Ecto neural progenitor cell (in vitro differentiated cells): Measurements from ENCODE around the gene CLPTM1.
"Not testable (repeated sequence)": the region's sequence is repeated elsewhere in the genome, so short reads cannot be mapped to it uniquely, and the experiment has no call there.

Experiments
- DNase-seq: peaks from one replicate; pipeline ENCODE4 v3.0.0-alpha.2; 2018; ENCODE audit warnings: low spot score

The CLPTM1 gene

DNA sequence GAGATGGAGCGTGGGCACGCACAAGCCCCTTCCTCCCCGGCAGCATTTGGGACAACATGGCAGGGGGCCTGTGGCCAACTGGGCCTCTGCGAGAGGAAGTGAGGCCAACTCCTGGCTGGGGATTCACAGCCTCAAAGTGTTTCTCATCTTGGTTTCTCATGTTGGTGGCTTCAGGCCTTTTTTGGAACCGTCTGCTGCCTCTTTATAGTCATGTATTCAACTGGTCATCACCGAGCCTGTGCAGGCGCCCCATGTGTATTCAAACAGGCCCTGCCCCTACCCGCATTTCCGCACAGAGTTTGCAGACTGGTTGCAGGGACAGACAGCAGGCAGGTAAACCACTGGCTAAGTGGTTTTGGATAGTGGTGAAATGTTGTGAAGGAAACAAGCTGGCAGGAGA, 28.8 kb downstream of the CLPTM1 start:
- no peak for DNase-seq

DNA sequence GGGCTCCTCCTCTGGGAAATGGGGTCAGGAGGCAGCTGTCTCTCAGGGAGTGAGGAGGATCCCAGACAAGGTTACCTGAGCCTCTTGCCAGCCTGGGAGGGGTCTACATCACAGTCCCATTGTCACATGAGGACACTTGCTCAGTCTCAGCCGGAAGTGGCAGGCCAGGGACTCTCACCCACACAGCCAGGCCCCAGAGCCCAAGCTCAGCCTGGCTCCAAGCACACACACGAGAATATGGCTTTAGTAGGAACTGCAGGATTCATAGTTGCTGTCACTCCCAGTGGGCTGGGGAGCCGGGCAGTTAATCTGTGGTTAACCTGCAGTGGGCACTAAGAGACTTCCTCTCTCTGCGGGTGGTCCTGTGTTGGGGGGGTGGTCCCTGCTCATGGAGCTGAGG, 30.3 kb downstream of the CLPTM1 start:
- no peak for DNase-seq

DNA sequence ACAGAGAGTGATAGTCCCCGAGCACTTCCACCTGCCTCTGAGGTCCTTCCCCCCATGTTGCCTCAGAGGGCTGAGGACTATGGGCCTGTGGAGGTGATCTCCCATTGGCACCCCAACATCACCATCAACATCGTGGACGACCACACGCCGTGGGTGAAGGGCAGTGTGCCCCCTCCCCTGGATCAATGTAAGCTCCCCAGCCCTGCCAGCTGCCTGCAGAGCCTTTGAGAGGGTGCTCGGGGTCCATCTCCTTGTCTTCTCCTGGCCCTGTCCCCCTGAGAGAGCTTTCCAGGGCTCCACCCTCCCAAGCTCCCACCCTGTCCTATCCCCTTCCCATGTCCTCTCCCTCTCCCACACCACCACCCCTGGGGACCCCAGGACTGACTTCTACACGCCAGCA, 31.2 kb downstream of the CLPTM1 start:
- DNase-seq = no peak

DNA sequence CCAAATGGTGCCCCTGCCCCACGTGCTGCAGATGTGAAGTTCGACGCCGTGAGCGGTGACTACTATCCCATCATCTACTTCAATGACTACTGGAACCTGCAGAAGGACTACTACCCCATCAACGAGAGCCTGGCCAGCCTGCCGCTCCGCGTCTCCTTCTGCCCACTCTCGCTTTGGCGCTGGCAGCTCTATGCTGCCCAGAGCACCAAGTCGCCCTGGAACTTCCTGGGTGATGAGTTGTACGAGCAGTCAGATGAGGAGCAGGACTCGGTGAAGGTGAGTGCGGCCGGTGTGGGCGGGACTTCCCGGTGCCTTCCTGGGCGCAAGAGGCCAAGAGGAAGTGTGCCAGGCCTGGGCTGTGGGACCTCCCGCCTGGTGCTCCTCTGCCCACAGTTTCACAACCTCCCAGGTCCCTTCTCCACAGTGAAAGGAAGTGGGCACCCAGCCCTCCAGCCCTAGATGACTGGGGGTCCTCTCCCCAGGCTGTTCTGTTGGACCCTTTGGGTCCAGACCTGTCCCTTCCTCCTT, 32.0 kb downstream of the CLPTM1 start:
- DNase-seq = no peak

DNA sequence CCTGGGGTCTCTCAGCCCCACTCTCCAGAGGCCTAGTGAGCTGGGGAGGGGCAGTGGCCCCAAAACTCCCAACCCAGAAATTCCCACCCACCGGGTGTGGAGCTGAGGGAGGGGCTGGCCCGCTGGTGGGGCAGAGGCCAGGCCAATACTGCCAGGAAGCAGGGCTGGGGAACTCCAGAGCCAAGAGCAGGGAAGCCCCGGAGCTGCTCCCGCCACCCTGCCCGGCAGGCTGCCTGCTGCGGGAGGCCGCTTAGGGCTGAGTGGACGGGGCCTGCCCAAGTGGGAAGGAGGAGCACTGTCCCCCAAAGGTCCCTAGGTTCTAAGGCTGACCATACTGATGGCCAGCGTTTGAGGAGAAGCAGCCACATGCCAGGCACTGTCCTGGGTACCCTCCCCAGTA, 33.1 kb downstream of the CLPTM1 start:
- no peak for DNase-seq

DNA sequence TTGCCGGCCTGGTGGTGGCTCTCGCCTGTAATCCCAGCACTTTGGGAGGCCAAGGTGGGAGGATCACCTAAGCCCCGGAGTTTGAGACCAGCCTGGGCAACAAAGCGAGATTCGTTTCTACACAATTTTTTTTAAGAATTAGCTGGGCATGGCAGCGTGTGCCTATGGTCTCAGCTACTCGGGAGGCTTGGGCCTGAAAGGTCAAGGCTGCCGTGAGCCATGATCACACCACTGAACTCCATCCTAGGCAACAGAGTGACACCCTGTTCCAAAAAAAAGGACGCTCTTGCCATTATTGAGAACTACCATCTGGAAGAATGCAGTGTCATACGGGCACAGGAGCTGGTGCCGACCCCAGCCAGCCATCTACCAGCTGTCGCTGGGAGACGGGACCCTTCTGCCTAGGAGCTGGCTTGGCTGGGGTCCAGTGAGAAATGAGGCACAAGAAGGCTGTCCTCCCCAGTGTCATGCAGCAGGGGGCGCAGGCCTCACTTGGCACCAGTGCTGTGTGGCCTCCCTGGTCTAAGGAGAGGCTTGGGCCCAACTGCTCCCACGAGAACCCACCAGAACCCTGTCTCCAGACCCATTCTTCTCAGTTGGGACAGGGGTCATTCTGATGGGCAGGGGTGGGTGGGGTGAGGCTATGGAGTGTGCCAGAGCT, 33.8 kb downstream of the CLPTM1 start:
- peak; percentile 71 for DNase-seq

DNA sequence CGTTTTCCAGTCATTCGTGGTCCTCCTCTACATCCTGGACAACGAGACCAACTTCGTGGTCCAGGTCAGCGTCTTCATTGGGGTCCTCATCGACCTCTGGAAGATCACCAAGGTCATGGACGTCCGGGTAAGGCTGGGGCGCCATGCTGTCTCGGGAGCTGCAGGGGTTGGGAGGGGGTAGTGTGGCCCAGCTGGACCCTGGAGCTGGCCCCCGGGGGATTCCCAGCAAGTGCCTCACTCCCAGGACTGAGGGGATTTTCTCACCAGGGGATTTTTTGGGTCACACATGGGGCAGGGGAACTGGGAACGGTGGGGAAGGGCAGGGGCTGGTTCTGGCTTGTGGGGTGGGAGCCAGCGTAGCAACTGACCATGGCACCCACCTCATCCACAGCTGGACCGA, 35.3 kb downstream of the CLPTM1 start:
- DNase-seq = no peak

DNA sequence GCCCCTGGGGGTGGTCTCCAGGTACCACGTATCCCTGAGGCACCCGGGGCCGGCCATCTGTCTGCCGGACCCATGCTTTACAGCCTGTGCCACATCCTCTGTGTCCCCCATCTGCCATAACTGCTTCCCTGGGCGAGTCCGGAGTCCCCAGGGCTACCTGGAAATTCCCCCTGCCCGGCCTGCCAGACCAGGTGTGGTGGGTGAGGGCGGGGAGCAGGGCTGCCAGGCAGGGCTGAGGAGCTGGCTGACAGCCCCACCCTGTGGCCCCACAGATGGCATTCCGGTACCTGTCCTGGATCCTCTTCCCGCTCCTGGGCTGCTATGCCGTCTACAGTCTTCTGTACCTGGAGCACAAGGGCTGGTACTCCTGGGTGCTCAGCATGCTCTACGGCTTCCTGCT, 35.8 kb downstream of the CLPTM1 start:
- DNase-seq = no peak

DNA sequence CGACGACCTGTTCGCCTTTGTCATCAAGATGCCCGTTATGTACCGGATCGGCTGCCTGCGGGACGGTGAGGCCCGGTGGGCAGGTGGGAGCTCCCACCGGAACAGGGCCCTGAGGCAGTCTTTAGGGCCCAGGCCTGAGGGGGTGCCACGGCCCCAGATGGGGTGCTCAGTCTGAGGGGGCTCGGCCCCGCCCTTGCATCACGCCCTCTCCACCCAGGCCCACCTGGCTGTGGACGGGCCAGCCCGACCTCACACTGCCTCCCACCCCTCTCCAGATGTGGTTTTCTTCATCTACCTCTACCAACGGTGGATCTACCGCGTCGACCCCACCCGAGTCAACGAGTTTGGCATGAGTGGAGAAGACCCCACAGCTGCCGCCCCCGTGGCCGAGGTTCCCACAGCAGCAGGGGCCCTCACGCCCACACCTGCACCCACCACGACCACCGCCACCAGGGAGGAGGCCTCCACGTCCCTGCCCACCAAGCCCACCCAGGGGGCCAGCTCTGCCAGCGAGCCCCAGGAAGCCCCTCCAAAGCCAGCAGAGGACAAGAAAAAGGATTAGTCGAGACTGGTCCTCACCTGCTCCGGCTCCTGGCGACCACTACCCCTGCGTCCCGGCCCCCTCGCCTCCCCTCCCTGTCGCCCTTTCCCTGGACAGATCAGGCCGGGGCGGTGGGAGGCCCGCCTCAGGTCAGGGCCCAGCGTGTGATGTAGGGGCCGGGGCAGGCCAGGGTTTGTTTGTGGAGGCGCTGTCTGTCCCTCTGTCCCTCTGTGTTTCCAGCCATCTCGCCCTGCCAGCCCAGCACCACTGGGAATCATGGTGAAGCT, 37.4 kb downstream of the CLPTM1 start:
- no peak for DNase-seq

DNA sequence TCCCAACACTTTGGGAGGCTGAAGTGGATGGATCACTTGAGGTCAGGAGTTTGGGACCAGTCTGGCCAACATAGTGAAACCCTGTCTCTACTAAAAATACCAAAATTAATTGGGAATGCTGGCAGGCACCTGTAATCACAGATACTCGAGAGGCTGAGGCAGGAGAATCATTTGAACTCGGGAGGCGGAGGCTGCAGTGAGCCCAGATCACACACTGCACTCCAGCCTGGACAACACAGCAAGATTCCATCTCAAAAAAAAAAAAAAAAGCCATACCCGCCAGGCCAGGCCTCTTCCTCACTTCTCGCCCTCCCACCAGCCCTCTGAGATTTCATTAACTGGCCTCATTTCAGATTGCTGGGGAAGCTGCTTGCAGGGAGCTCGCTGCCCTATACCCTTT, 38.3 kb downstream of the CLPTM1 start:
- DNase-seq = no peak

DNA sequence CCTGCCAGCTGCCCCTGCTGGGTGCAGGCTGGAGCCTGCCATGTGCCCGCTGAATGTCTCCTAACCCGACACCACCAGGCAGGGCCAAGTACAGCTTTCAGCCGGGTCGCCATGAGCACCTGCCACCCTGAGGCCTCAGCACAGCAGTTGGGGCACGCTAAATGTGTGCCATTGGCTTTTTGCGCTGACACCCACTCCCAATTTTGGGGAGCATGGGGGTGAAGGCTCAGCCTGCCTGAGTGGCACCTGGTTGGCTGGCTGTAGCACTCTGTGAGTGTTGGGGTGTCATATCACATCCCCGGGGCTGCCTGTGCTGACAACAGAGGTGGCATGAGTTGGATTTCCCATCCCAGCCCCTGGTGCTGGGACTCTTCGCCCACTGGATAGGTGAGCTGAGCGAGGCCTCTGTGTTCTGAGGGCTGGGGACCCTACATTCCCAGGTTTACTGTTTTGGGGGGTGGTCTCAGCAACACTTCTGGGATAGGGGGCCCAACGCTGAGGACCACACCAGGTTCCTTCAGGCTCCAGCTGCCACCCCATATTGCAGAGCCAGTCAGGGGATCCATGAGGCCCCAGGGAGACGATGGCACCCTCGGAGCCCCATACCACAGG, 38.9 kb downstream of the CLPTM1 start:
- no peak for DNase-seq

DNA sequence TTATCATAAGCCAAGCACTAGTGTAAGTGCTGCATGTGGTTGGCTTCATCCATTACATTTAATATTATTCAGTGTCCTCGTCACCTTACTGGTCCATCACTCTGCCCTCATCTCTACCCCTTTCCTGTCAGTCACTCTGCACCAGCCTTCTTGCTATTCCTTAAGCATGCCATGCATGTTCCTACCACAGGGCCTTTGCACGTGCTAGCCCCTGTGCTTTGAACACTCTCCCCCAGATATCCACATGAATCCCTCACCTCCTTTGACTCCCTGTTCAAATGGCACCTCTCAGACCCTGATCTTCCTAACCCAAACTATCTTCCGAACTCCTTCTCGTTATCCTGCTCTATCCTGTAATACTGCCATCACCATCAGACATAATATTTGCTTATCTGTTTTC, 42.8 kb downstream of the CLPTM1 start:
- DNase-seq = no peak

DNA sequence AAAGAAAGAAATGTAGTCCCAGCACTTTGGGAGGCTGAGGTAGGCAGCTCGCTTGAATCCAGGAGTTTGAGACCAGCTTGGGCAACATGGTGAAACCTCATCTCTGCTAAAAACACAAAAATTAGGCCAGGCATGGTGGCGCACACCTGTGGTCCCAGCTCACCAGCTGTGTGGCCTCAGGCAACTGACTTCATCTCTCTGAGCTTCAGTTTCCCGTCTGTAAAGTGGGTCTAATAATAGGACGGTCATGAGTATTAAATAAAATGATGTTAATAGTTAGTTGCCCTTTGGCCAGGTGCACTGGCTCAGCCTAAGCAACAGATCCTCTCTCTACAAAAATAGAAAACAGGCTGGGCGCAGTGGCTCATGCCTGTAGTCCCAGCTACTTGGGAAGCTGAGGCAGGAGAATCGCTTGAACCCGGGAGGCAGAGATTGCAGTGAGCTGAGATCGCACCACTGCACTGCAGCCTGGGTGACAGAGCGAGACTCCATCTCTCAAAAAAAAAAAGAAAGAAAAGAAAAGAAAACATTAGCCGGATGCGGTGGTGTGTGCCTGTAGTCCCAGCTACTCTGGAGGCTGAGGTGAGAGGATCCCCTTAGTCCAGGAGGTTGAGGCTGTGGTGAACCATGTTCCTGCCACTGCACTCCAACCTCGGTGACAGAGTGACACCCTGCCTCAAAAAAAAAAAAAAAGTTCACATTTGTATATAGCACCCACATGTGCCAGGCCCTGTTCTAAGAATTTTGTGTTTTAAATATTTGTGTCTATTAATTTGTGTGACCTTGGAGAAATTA, 44.1 kb downstream of the CLPTM1 start:
- not testable (repeated sequence) for DNase-seq

DNA sequence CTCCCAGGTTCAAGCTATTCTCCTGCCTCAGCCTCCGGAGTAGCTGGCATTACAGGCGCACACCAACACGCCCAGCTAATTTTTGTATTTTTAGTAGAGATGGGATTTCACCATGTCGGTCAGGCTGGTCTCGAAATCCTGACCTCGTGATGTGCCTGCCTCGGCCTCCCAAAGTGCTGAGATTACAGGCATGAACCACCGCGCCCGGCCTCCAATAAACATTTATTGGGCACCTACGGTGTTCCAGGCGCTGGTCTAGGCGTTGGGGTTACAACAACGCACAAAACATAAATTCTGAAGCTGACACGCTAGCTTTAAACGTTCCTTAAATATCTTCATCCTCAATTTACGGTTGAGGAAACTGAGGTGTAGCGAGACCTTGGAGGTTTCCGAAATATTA, 45.5 kb downstream of the CLPTM1 start:
- DNase-seq = not testable (repeated sequence)

DNA sequence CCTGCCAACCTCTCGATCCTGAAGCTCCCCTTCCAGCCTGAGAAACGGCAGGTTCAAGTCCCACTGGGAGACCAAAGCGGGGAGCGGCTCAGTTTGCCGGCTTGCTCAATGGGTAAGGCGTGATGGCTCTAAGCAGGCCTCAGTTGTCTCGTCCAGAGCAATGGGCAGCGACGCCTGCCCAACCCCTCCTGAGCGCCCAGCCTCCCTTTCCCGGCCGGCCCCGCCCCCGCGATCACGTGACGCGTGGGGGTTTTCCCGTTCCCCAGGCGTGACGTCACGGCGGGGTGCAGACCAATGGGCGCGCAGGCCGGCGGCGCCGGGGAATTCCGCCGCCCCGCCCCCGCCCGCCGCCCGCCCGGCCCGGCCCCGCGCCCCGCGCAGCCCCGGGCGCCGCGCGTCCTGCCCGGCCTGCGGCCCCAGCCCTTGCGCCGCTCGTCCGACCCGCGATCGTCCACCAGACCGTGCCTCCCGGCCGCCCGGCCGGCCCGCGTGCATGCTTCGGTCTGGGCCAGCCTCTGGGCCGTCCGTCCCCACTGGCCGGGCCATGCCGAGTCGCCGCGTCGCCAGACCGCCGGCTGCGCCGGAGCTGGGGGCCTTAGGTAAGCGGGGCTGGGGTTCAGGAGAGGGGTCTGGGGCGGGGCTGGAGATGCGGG, 46.0 kb downstream of the CLPTM1 start, which contains the start of gene RELB:
Gene RELB, plus strand, starts transcription at position 378 of the 653 bp plus-strand sequence. Its CDS starts 116 bp downstream, at position 494.
- DNase-seq = peak; percentile 96

DNA sequence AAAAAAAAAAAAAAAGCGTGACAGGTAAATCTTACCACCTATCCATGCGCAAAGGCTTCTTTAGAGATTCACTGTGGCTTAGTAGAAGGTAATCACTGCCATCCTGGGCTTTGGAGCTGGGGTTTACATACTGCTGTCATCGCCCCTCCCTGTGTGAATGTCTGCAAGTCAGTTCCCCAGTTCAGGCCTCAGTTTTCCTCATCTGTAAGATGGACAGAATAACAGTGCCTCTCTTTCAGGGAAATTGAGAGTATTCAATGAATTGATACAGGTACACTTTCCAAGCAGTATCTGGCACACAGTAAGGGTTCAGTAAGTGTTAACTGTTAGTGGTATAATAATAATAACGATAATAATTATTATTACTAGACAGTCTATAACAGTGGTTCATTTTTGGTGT, 48.3 kb downstream of the CLPTM1 start:
- no peak for DNase-seq

DNA sequence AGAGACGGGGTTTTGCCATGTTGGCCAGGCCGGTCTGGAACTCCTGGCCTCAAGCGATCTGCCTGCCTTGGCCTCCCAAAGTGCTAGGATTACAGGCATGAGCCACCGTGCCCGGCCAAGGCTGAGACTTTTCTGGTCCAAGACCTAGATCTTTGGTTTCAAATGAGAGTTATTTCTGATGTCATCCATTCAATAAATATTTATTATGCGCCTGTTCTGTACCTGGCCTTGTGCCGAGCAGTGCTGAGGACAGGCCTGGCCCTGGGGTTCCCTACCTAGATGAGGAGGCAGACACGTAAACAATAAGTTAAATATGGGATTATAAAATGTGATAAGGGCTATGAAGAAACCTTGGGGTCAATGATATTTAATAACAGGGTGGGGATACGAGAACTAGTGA, 50.6 kb downstream of the CLPTM1 start:
- DNase-seq = no peak

DNA sequence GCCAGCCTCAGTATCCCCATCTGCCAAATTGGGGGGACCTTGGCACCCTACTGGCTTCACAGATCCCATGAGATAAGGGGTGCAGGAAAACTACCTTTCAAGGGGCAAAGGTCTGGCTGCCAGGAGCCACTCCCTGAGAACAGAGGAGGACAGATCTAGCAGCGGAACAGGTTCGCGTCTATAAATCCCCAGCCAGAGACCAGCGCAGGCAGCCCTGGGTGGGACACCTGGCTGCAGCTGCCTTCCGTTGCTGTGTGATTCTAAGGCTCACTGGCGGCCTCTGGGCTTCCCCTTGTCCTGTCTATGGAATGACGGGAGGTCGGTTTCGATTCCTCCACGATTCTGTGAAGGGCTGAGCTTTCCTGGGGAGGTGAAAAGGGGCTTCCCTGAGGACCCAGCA, 53.4 kb downstream of the CLPTM1 start:
- DNase-seq = no peak

DNA sequence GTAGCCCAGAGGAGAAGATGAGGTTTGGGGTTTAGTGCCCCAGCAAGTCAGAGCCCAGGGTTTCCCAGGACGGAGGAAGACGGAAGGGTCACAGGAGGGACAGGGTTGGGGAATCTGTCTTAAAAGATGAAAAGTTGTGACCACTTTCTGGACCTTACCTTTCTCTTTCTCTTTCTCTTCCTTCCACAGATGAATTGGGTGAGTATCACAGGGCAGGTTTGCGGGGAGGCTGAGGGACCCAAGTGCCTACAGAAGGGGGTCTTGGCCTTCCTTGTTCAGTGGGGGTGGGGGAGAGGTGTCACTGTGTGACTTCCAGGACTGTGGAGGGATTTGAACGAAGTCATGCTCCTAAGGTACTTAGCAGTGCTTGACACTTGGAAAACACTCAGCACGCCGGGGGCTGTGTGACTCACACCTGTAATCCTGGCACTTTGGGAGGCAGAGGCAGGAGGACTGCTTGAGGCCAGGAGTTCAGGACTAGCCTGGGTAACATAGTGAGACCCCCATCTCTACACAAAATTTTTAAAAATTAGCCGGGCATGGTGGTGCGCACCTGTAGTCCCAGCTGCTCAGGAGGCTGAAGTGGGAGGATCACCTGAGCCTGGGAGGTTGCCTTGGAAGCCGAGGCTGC, 54.6 kb downstream of the CLPTM1 start:
- DNase-seq = no peak

DNA sequence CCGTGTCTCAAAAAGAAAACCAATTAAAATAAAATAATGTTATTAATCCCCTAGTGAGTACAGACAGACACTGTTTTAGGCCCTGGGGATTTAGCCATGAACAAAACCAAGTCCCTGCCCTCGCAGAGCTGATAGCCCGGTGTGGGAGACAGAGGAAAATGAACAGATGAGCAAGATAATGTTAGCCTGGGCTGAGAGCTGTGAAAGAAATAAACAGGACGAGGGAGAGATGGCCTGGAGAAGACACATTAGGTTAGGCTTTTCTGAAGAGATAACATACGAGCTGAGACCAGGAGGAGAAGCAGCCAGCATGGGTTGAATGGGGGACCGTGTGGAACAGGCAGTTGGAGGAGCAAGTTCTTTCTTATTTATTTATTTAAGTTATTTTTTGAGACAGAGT, 55.1 kb downstream of the CLPTM1 start:
- no peak for DNase-seq

DNA sequence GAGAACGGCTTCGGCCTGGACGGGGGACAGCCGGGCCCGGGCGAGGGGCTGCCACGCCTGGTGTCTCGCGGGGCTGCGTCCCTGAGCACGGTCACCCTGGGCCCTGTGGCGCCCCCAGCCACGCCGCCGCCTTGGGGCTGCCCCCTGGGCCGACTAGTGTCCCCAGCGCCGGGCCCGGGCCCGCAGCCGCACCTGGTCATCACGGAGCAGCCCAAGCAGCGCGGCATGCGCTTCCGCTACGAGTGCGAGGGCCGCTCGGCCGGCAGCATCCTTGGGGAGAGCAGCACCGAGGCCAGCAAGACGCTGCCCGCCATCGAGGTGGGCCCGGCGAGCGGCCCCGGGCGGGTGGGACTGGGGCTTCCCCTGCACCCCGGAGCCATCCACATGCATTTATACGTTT, 56.8 kb downstream of the CLPTM1 start:
- DNase-seq = no peak
